AG10803 (cell line): ENCODE measurements around the gene CCR2.
"Not testable (repeated sequence)": the region's sequence is repeated elsewhere in the genome, so short reads cannot be mapped to it uniquely, and the experiment has no call there.

Experiments
- DNase-seq: peaks from one replicate; pipeline ENCODE4 v3.0.0; 2010; ENCODE audit warnings: low read depth
- H3K4me3 ChIP-seq: 2 replicates; pipeline ENCODE4 v1.5.1; 2011; ENCODE audit warnings: mild to moderate bottlenecking, low read length, control low read depth
- CTCF ChIP-seq: conservative IDR thresholded peaks from 2 replicates; pipeline ENCODE4 v1.5.1; 2011; ENCODE audit warnings: mild to moderate bottlenecking, low read length, control low read depth, inconsistent platforms

CCR2 gene

GRCh38 chr3:46375814-46376213 lies 21.9 kb downstream of the CCR2 start:
- H3K4me3 ChIP-seq, result no peak overlapping the region
- TF ChIP-seq CTCF, result no peak
- no peak for DNase-seq

- TF ChIP-seq CTCF, result peak; percentile 81
- DNase-seq, result peak; percentile 47
- H3K4me3 ChIP-seq, result no peak overlapping the region
These were observed 24.6 kb downstream of the CCR2 start for GRCh38 chr3:46378426-46378942.

- DNase-seq, result no peak
- TF ChIP-seq CTCF, result no peak
- H3K4me3 ChIP-seq, result no peak overlapping the region
These were observed 26.7 kb downstream of the CCR2 start for GRCh38 chr3:46380471-46381221.

GRCh38 chr3:46381625-46382024 lies 27.7 kb downstream of the CCR2 start:
- no peak for DNase-seq
- no peak overlapping the region for H3K4me3 ChIP-seq
- TF ChIP-seq CTCF, result no peak

GRCh38 chr3:46383211-46383950 lies 29.5 kb downstream of the CCR2 start:
- no peak for DNase-seq
- no peak for TF ChIP-seq CTCF
- H3K4me3 ChIP-seq, result no peak overlapping the region

GRCh38 chr3:46383951-46384330 lies 30.0 kb downstream of the CCR2 start:
- H3K4me3 ChIP-seq, result no peak overlapping the region
- TF ChIP-seq CTCF, result no peak
- no peak for DNase-seq

GRCh38 chr3:46386205-46386604 lies 32.3 kb downstream of the CCR2 start:
- no peak for TF ChIP-seq CTCF
- no peak overlapping the region for H3K4me3 ChIP-seq
- no peak for DNase-seq

- H3K4me3 ChIP-seq, DNase-seq: not testable (repeated sequence)
These were observed 34.9 kb downstream of the CCR2 start for GRCh38 chr3:46388847-46389246.
